IPS DF 6.9 (cell line): Measurements from ENCODE around the gene NRAS.

Experiments
- DNase-seq: peaks from one replicate; pipeline ENCODE4 v3.0.0-alpha.2; 2013; ENCODE audit warnings: low read depth, low spot score
- H3K27ac ChIP-seq: one replicate; pipeline ENCODE4 v1.5.1; 2013; ENCODE audit warnings: low read length, control low read depth
- H3K27me3 ChIP-seq: 2 replicates; pipeline ENCODE4 v1.6.1; 2013; ENCODE audit warnings: mild to moderate bottlenecking, low read length; ENCODE audit not compliant: control insufficient read depth, insufficient read depth
- H3K36me3 ChIP-seq: 2 replicates; pipeline ENCODE4 v1.6.1; 2013; ENCODE audit warnings: low read length; ENCODE audit not compliant: control insufficient read depth, insufficient read depth
- H3K4me1 ChIP-seq: 2 replicates; pipeline ENCODE4 v1.6.1; 2013; ENCODE audit warnings: low read length; ENCODE audit not compliant: control insufficient read depth, insufficient read depth
- H3K4me3 ChIP-seq: 2 replicates; pipeline ENCODE4 v1.5.1; 2013; ENCODE audit warnings: mild to moderate bottlenecking, low read length
- H3K9me3 ChIP-seq: 2 replicates; pipeline ENCODE4 v1.6.1; 2013; ENCODE audit warnings: low read length, inconsistent platforms; ENCODE audit not compliant: control insufficient read depth, insufficient read depth
- WGBS: extraction: QIAGEN DNeasy Blood & Tissue Kit; methylation state at CpG from one replicate; pipeline ENCODE4 v1.1.7; 2013; ENCODE audit warnings: mixed read lengths, missing lambda C conversion rate; ENCODE audit not compliant: insufficient read length, insufficient coverage; 5-methylcytosine and 5-hydroxymethylcytosine counted together

NRAS gene

GRCh38 chr1:114668373-114668772 is 48.2 kb downstream of the NRAS start:
- Histone ChIP-seq H3K36me3 (no peaks in the 10 kb centered on the region), H3K4me1 (no peaks in the 10 kb centered on the region), H3K27me3 (no peaks in the 10 kb centered on the region; the same call in 1 of the 2 replicates), H3K4me3 (no peak overlapping the region), H3K27ac (no peak overlapping the region), H3K9me3 (no peaks in the 10 kb centered on the region)
- DNase-seq: no peak
- WGBS: 100% methylated on average over 3 of the region's 4 CpGs

DNA sequence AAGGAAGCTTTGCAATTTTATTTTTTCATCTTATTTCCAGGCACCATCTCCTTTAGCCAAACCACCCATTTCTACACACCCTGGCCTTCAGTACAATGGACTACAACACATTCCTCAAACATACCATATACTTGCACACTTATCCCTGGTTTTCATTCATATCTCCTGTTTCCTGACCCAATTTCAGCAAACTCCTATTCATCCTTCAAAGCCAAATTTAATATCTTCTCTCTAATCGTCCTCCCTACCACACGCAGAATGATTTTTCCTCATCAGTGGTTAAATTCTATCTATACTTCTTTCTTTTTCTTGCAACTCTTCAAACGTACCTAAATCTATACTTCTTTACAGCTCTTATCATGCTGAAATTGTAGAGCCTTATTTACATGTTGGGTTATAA is 49.6 kb downstream of the NRAS start:
- Histone ChIP-seq H3K27me3 (no peaks in the 10 kb centered on the region; the same call in 1 of the 2 replicates), H3K36me3 (no peaks in the 10 kb centered on the region), H3K27ac (no peak overlapping the region), H3K4me3 (no peak overlapping the region), H3K4me1 (no peaks in the 10 kb centered on the region), H3K9me3 (no peaks in the 10 kb centered on the region)
- 100% methylated on average over 3 of the region's 3 CpGs for WGBS
- no peak for DNase-seq

DNA sequence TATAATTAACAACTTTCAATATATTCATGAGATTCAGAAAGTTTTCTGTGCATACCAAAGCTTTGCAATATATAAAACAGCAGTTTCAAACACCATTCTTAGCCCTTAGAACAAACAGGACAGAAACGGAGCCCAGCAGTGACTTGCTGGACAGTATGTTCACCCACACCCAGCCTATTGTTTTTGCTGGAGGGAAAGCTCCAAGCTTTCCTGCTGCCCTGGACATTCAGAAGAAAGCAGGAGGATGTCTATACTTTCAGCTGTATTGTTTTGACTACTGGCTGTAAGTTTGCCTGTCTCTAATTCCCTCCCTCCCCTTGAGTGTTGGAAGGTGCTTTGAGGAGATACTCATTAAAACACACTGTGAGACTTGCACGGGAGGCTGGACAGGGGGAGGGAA is 56.3 kb downstream of the NRAS start:
- WGBS: no CpG with 5 or more reads among the region's 2 CpGs
- Histone ChIP-seq H3K4me1 (no peaks in the 10 kb centered on the region), H3K4me3 (no peak overlapping the region), H3K27ac (no peak overlapping the region), H3K36me3 (no peaks in the 10 kb centered on the region), H3K27me3 (no peaks in the 10 kb centered on the region), H3K9me3 (no peaks in the 10 kb centered on the region)
- DNase-seq: no peak
